Endothelial cell of umbilical vein (primary cell): Measurements from ENCODE around the gene GRID1. TPM values are rescaled to one million over a fixed set of nuclear protein-coding genes. Genes with fewer than 3 reads are reported as not detected.

Source experiments
- BruUV-seq: library from RNA; stranded (reverse); fragments of 400-500 nt; replicated peaks from 2 replicates; lab custom pipeline; 2021; lab: Mats Ljungman, UMichigan
- CTCF ChIA-PET: fragments of 300-600, 350-600 bp; sonication (Branson Sonifier 250); formaldehyde crosslinking; loops from one replicate; lab custom pipeline; 2021; ENCODE audit warnings: antibody characterized with exemption, inconsistent platforms; lab: Charles Lee
- POLR2A ChIA-PET: fragments of 300-600, 350-600 bp; sonication (Branson Sonifier 250); formaldehyde crosslinking; loops from one replicate; lab custom pipeline; 2021; ENCODE audit warnings: antibody characterized with exemption, inconsistent platforms; lab: Charles Lee
- DNase-seq: peaks from one replicate; pipeline ENCODE4 v3.0.0-alpha.2; 2011; ENCODE audit warnings: low read depth, low spot score
- FAIRE-seq: peaks from 2 replicates; lab custom pipeline; 2011; peaks lifted over from hg19 to GRCh38; lab: Jason Lieb, UNC
- H2AFZ ChIP-seq: 2 replicates; pipeline ENCODE4 v1.6.0; 2012; ENCODE audit warnings: low read depth, low read length, control low read depth, inconsistent platforms
- H3K27ac ChIP-seq: 2 replicates; pipeline ENCODE4 v1.5.1; 2011; ENCODE audit warnings: low read depth, mild to moderate bottlenecking, control low read depth, low read length, moderate library complexity; ENCODE audit not compliant: insufficient read depth
- H3K27me3 ChIP-seq, 2 experiments: 2 replicates each; pipeline versions ENCODE4 v1.6.0 to v1.6.1; 2011; ENCODE audit warnings: low read length in 2 of 2, mixed read lengths in 1 of 2; ENCODE audit not compliant: control insufficient read depth in 2 of 2, insufficient read depth in 2 of 2
- H3K36me3 ChIP-seq, 2 experiments: 2 replicates in 1 of 2; 3 replicates in 1 of 2; pipeline ENCODE4 v1.5.1; 2011; ENCODE audit warnings: low read length in 2 of 2, mild to moderate bottlenecking in 1 of 2, moderate library complexity in 1 of 2; ENCODE audit not compliant: control insufficient read depth in 2 of 2, insufficient read depth in 2 of 2; ENCODE audit errors: extremely low read depth in 1 of 2
- H3K4me1 ChIP-seq: 3 replicates; pipeline ENCODE4 v1.5.1; 2011; ENCODE audit warnings: mild to moderate bottlenecking, low read length; ENCODE audit not compliant: control insufficient read depth, insufficient read depth; ENCODE audit errors: extremely low read depth
- H3K4me2 ChIP-seq: 2 replicates; pipeline ENCODE4 v1.6.1; 2011; ENCODE audit warnings: low read length, control low read depth, mixed read lengths; ENCODE audit not compliant: insufficient read depth
- H3K4me3 ChIP-seq, 3 experiments: fragments of 200-600 bp in 1 of 3; sonication (generic), shearing (Covaris generic) in 1 of 3; replicated peaks in 1 of 3; 2 replicates each; pipeline ENCODE4 v1.5.1; 2011 to 2016; ENCODE audit warnings: control low read depth in 3 of 3, low read length in 3 of 3, mild to moderate bottlenecking in 2 of 3, inconsistent platforms in 1 of 3, low read depth in 1 of 3, moderate library complexity in 1 of 3; ENCODE audit not compliant: insufficient read depth in 1 of 3
- H3K79me2 ChIP-seq: 2 replicates; pipeline ENCODE4 v1.6.0; 2012; ENCODE audit warnings: low read length, inconsistent platforms; ENCODE audit not compliant: control insufficient read depth, insufficient read depth
- H3K9ac ChIP-seq: replicated peaks from 2 replicates; pipeline ENCODE3; 2011; ENCODE audit warnings: low read length, control low read depth; ENCODE audit not compliant: insufficient read depth; ENCODE audit errors: extremely low read depth
- H3K9me1 ChIP-seq: replicated peaks from 3 replicates; pipeline ENCODE4 v1.6.0; 2011; ENCODE audit warnings: mild to moderate bottlenecking, low read length; ENCODE audit not compliant: control insufficient read depth, insufficient read depth; ENCODE audit errors: extremely low read depth
- H3K9me3 ChIP-seq: replicated peaks from 2 replicates; pipeline ENCODE4 v1.5.1; 2012; ENCODE audit warnings: low read length, inconsistent platforms; ENCODE audit not compliant: control insufficient read depth, insufficient read depth
- H4K20me1 ChIP-seq: replicated peaks from 2 replicates; pipeline ENCODE3; 2011; ENCODE audit warnings: mild to moderate bottlenecking, low read length; ENCODE audit not compliant: control insufficient read depth, insufficient read depth; ENCODE audit errors: extremely low read depth
- CTCF ChIP-seq, 2 donors: IDR thresholded peaks; 1 replicate in 1 of 2; 2 replicates in 1 of 2; pipeline ENCODE4 v1.5.1; 2011; ENCODE audit warnings: low read length in 2 of 2, mild to moderate bottlenecking in 2 of 2, moderate library complexity in 2 of 2, control low read depth in 1 of 2, inconsistent platforms in 1 of 2, low read depth in 1 of 2; ENCODE audit not compliant: insufficient read depth in 1 of 2; ENCODE audit errors: extremely low read depth in 1 of 2
- EZH2 ChIP-seq: IDR thresholded peaks from 2 replicates; pipeline ENCODE4 v1.6.1; 2012; ENCODE audit warnings: borderline replicate concordance, low read depth, mild to moderate bottlenecking, moderate library complexity, low read length, inconsistent platforms; ENCODE audit not compliant: severe bottlenecking
- FOS ChIP-seq: IDR thresholded peaks from 2 replicates; pipeline ENCODE4 v1.6.1; 2011; ENCODE audit warnings: mild to moderate bottlenecking, low read length, moderate library complexity, borderline replicate concordance; ENCODE audit not compliant: insufficient read depth
- GATA2 ChIP-seq: IDR thresholded peaks from 2 replicates; pipeline ENCODE4 v1.7.0; 2011; ENCODE audit warnings: low read depth, mild to moderate bottlenecking, moderate library complexity, mixed read lengths, low read length; ENCODE audit not compliant: insufficient read length, insufficient read depth
- JUN ChIP-seq: IDR thresholded peaks from 2 replicates; pipeline ENCODE4 v1.6.1; 2011; ENCODE audit warnings: borderline replicate concordance, low read depth; ENCODE audit not compliant: insufficient read length, insufficient read depth
- MYC ChIP-seq: IDR thresholded peaks from one replicate; pipeline ENCODE4 v1.6.1; 2011; ENCODE audit warnings: mild to moderate bottlenecking, low read depth, low read length
- POLR2A ChIP-seq: IDR thresholded peaks from 2 replicates; pipeline ENCODE4 v1.6.1; 2012; ENCODE audit warnings: low read depth, mild to moderate bottlenecking, control low read depth, low read length
- POLR2AphosphoS5 ChIP-seq: IDR thresholded peaks from 2 replicates; pipeline ENCODE4 v1.6.1; 2012; ENCODE audit warnings: low read depth, mild to moderate bottlenecking, control low read depth, low read length, moderate library complexity; ENCODE audit not compliant: insufficient read depth
- dilution Hi-C: fragments of 300-500 bp; cut with MboI; formaldehyde crosslinking; loops from one replicate; pipeline ENCODE4 v1.15.0; 2019; ENCODE audit warnings: low sequenced_read_pairs; ENCODE audit not compliant: extremely low pct_ligation_motif_present
- intact Hi-C: fragments of 100-400 bp; cut with micrococcal nuclease; formaldehyde crosslinking; loops from one replicate; pipeline ENCODE4 v1.10.0; 2022
- polyA plus RNA-seq, 4 experiments: library from polyadenylated mRNA; depleted of rRNA in 3 of 4; stranded (reverse) in 3 of 4; unstranded in 1 of 4; fragments of >200 nt; gene quantifications; 2 replicates each; pipeline versions ENCODE4 v1.2.1 to v1.2.3, GENCODE V29; 2011 to 2012; ENCODE audit warnings: missing spikeins in 1 of 4
- total RNA-seq: library from RNA; stranded (reverse); gene quantifications from 2 replicates; pipeline ENCODE4 v1.2.3, GENCODE V29; 2021
- TF ChIP-seq, protein P1 (sequence below): IDR thresholded peaks from 2 replicates; pipeline ENCODE4 v1.6.1; 2011; ENCODE audit not compliant: insufficient read depth, insufficient read length

GRID1 gene
- total and polyA plus RNA-seq, 2 donors (not counting 3 experiments of a cell fraction or from before 2014, with no cell fraction given), result not detected

DNA sequence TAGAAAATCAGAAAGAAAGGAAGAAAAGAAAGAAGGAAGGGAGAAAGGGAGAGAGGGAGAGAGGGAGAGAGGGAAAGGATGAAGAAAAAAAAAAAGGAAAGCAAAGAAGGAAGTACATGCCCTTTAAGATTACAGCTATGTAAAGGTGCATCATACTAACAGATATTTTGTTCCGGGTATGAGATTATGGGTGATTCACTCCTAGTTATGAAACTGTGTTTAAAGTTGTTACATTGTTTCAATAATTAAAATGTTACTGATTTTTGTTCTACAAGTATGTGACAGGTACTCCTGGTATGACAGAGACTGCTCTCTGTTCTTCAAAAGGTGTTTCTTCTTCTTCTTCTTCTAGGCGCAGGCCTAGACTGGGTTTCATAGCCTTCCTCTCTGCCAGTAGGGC is 808.9 kb downstream of the GRID1 start:
- dilution Hi-C loops (no loop called here), intact Hi-C loops (no loop called here)
- FAIRE-seq, result no peak
- H3K9ac ChIP-seq, result no peak overlapping the region
- no peaks in the 10 kb centered on the region for H4K20me1 ChIP-seq
- no peak overlapping the region for H3K4me2 ChIP-seq
- TF ChIP-seq CTCF (IDR thresholded peaks at IDR 0.05; ENCODE audit: extremely low read depth in 1 of 2, insufficient read depth in 1 of 2, low read depth in 1 of 2, low read length in 2 of 2) (no peak), EZH2 (no peak), FOS (no peak), POLR2A (no peak), JUN (no peak), GATA2 (no peak), MYC (no peak), POLR2AphosphoS5 (no peak)
- TF ChIP-seq, protein P1, sequence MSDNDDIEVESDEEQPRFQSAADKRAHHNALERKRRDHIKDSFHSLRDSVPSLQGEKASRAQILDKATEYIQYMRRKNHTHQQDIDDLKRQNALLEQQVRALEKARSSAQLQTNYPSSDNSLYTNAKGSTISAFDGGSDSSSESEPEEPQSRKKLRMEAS, result no peak
- no peak for DNase-seq
- POLR2A ChIA-PET, result no interaction called here
- H3K79me2 ChIP-seq, result no peaks in the 10 kb centered on the region
- H3K4me3 ChIP-seq, result no peak overlapping the region
- no peaks in the 10 kb centered on the region for H3K9me3 ChIP-seq
- no peaks in the 10 kb centered on the region for H3K36me3 ChIP-seq
- CTCF ChIA-PET, result no interaction called here
- no peaks in the 10 kb centered on the region for H3K27me3 ChIP-seq
- H3K4me1 ChIP-seq, result no peaks in the 10 kb centered on the region
- H3K9me1 ChIP-seq, result no peaks in the 10 kb centered on the region
- H3K27ac ChIP-seq, result no peak overlapping the region
- BruUV-seq, result no TSS peak
- H2AFZ ChIP-seq, result no peak overlapping the region
